NCI-H187 (cell line): ENCODE measurements around the gene ATP9A.
"Not testable (repeated sequence)": the region's sequence is repeated elsewhere in the genome, so short reads cannot be mapped to it uniquely, and the experiment has no call there.

Experiments used
- DNase-seq, 2 experiments: peaks; one replicate each; lab custom pipeline; 2025; lab: John Stamatoyannopoulos, UW

ATP9A gene

GRCh38 chr20:51752343-51752951 lies 15.7 kb downstream of the ATP9A start:
- no peak for DNase-seq

GRCh38 chr20:51750770-51751388 lies 17.3 kb downstream of the ATP9A start:
- no peak for DNase-seq

- no peak for DNase-seq
Measured at GRCh38 chr20:51750037-51750769, 18.0 kb downstream of the ATP9A start.

- no peak for DNase-seq
Measured at GRCh38 chr20:51749674-51750036, 18.5 kb downstream of the ATP9A start.

GRCh38 chr20:51747182-51747911 lies 20.8 kb downstream of the ATP9A start:
- DNase-seq = no peak

GRCh38 chr20:51745804-51746203 lies 22.4 kb downstream of the ATP9A start:
- no peak for DNase-seq

GRCh38 chr20:51740838-51741237 lies 27.4 kb downstream of the ATP9A start:
- DNase-seq = no peak

GRCh38 chr20:51740308-51740707 lies 27.9 kb downstream of the ATP9A start:
- DNase-seq = not testable (repeated sequence)

- no peak for DNase-seq
Measured at GRCh38 chr20:51739722-51740249, 28.4 kb downstream of the ATP9A start.

- no peak for DNase-seq
Measured at GRCh38 chr20:51738877-51739447, 29.2 kb downstream of the ATP9A start.

- DNase-seq = not testable (repeated sequence)
Measured at GRCh38 chr20:51738261-51738660, 29.9 kb downstream of the ATP9A start.

GRCh38 chr20:51736947-51737346 lies 31.2 kb downstream of the ATP9A start:
- no peak for DNase-seq

GRCh38 chr20:51735728-51736600 lies 32.2 kb downstream of the ATP9A start:
- DNase-seq = no peak

- no peak for DNase-seq
Measured at GRCh38 chr20:51734876-51735720, 33.1 kb downstream of the ATP9A start.

GRCh38 chr20:51733070-51733469 lies 35.1 kb downstream of the ATP9A start:
- DNase-seq = no peak

GRCh38 chr20:51732096-51732791 lies 35.9 kb downstream of the ATP9A start:
- DNase-seq = no peak

- DNase-seq = no peak
Measured at GRCh38 chr20:51731731-51732095, 36.5 kb downstream of the ATP9A start.

GRCh38 chr20:51729771-51730170 lies 38.4 kb downstream of the ATP9A start:
- DNase-seq = no peak

GRCh38 chr20:51728737-51729136 lies 39.5 kb downstream of the ATP9A start:
- no peak for DNase-seq

GRCh38 chr20:51727872-51728271 lies 40.3 kb downstream of the ATP9A start:
- DNase-seq = no peak
